Putamen (tissue), 1 donor: ENCODE data around the gene PCGF6.

ENCODE experiments used
- DNase-seq: peaks from one replicate; pipeline ENCODE4 v3.0.0-alpha.2; 2016; ENCODE audit warnings: low spot score

PCGF6 gene

GRCh38 chr10:103256613-103257012, 94.3 kb downstream of the PCGF6 start:
- no peak for DNase-seq

DNA sequence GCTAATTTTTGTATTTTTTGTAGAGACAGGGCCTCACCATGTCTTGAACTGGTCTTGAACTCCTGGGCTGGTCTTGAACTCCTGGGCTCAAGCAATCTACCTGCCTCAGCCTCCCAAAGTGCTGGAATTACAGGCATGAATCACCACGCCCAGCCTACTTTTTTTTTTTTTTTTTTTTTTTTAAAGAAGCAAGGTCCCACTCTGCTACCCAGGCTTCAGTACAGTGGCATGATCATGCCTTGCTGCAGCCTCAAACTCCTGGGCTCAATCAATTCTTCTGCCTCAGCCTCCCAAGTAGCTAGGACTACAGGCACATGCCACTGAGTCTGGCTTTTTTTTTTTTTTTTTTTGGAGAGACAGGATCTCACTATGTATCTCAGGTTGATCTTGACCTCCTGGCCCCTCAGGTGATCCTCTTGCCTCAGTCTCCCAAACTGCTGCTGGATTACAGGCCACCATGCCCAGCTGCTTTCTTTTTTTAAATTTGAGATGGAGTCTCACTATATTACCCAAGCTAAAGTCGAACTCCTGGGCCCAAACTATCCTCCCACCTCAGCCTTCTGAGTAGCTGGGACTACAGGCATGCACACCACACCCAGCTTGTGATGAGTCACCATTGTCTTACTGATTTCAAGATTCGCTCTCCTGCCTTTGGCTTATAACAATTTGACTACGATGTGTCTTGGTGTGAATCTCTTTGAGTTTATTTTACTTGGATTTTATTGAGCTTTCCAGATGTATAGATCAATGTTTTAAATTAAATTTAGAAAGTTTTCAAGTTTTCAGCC, 96.2 kb downstream of the PCGF6 start:
- DNase-seq = no peak

DNA sequence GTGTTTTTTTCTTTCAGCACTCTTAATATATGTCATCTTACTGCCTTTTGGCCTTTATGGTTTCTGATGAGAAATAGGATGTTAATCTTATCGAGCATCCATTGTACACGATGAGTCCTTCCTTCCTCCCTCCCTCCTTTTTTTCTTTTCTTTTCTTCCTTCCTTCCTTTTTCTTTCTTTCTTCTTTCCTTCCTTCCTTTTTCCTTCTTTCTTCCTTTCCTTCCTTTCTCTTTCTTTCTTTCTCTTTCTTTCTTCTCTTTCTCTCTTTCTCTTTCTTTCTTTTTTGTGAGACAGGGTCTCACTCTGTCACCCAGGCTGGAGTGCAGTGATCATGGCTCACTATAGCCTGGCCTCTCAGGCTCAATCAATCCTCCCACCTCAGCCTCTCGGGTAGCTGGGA, 96.8 kb downstream of the PCGF6 start:
- no peak for DNase-seq
